Measurements from ENCODE around the gene OR10V1.
"Not testable (repeated sequence)": the region's sequence is repeated elsewhere in the genome, so short reads cannot be mapped to it uniquely, and the experiment has no call there.

The OR10V1 gene

DNA sequence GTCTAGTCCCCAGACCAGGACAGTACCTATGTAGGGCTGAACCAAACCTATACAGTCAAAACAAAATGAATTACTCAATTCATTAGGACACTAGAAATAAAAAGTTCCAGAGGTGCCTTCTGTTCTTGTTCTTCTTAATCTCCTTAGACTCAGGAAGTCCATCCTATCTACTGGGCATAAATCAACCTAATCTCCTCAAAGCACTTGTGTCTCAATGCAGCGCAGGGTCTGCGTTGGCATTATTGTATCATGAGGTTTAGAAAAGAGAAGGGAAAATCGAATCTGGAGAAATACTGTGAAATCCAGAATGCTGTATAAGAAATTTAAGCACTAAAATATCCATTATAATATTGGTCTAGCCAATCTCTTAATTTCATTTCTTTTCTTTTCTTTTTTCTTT lies 2.4 kb upstream of the OR10V1 start:
- FAIRE-seq: no peak
- no peak for DNase-seq (ENCODE audit: extremely low spot score, insufficient read length, low read depth)

GRCh38 chr11:59710136-59710847 lies 3.4 kb downstream of the OR10V1 start:
- FAIRE-seq (no peak), DNase-seq (ENCODE audit: extremely low spot score, insufficient read length, low read depth) (no peak)

DNA sequence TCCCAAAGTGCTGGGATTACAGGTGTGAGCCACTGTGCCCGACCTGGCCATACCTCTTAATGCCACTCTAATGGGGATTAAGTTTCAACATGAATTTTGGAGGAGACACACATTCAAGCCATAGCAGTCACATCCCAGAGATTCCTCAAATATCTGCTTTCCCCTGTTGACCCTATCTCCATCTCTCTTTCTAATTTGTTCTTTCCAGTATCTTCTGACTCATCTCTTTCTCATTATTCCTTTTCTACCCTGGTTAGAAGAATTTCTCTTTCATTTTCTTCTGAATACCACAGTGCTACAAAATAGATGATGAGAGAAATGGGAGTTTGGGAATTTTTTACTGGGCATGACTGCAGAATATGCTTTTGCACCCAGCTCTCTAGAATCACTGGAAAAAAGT lies 5.1 kb downstream of the OR10V1 start:
- no peak for DNase-seq (ENCODE audit: extremely low spot score, insufficient read length, low read depth)
- FAIRE-seq: no peak

GRCh38 chr11:59707371-59707770 lies 6.3 kb downstream of the OR10V1 start:
- FAIRE-seq (no peak), DNase-seq (ENCODE audit: extremely low spot score, insufficient read length, low read depth) (no peak)

- FAIRE-seq: no peak
- no peak for DNase-seq (ENCODE audit: extremely low spot score, insufficient read length, low read depth)
These were observed 6.9 kb downstream of the OR10V1 start for GRCh38 chr11:59706518-59707285.

DNA sequence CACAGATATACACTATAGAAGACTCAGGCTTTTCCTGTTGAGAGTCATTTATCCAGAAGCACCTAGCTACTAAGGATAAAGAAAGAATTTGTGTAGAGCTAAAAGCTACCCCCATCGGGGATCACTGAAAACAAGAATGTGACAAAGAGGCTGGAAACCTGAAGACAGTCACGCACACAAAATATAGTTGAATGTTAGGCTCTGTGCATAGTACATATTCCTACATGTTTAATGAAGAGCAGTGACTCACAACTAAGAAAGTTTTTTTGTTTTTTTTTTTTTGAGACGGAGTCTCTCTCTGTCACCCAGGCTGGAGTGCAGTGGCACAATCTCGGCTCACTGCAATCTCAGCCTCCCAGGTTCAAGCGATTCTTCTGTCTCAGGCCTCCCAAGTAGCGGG lies 8.4 kb downstream of the OR10V1 start:
- DNase-seq (ENCODE audit: extremely low spot score, insufficient read length, low read depth) (no peak), FAIRE-seq (no peak)

- not testable (repeated sequence) for DNase-seq (ENCODE audit: extremely low spot score, insufficient read length, low read depth); FAIRE-seq
These were observed 10.1 kb downstream of the OR10V1 start for GRCh38 chr11:59703515-59703914.

- FAIRE-seq; DNase-seq (ENCODE audit: extremely low spot score, insufficient read length, low read depth): not testable (repeated sequence)
These were observed 13.5 kb downstream of the OR10V1 start for GRCh38 chr11:59700157-59700556.

- DNase-seq (ENCODE audit: extremely low spot score, insufficient read length, low read depth) (no peak), FAIRE-seq (no peak)
These were observed 15.1 kb downstream of the OR10V1 start for GRCh38 chr11:59698506-59698905.

DNA sequence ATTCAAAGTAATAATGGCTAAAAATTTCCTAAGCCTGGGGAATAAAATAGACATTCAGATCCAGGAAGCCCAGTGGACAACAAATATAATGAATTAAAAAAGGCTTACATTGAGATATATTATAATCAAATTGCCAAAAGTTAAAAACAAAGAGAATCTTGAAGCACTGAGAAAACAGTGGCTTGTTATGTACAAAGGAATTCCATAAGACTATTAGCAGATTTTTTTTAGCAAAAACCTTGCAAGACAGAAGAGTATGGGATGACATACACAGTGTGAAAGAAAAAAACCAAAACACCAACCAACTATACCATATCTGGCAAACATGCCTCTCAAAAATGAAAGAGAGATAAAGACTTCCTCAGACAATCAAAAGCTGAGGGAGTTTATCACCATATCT lies 20.7 kb downstream of the OR10V1 start:
- FAIRE-seq (no peak), DNase-seq (ENCODE audit: extremely low spot score, insufficient read length, low read depth) (no peak)

DNA sequence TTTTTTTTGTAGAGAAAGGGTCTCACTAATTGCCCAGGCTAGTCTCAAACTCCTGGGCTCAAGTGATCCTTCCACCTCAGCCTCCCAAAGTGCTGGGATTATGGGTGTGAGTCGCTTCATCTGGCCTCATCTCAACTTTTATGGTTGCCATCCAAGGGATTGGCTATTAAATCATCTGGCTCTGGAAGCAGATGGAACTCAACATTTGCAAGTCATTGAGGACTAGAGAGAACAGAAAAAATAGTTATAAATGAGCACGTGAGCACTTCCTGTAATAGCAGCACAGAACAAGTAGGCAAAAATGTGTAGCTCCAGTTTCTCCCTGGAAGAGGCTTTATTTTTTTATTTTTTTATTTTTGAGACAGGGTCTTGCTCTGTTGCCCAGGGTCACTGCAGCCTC lies 22.5 kb downstream of the OR10V1 start:
- FAIRE-seq: no peak

GRCh38 chr11:59689015-59689414 lies 24.6 kb downstream of the OR10V1 start:
- no peak for FAIRE-seq
- no peak for DNase-seq (ENCODE audit: extremely low spot score, insufficient read length, low read depth)

More for the DNA sequence above, 22.5 kb downstream of the OR10V1 start:
- no peak for DNase-seq (ENCODE audit: extremely low spot score, insufficient read length, low read depth)

GRCh38 chr11:59681260-59681725 lies 32.4 kb downstream of the OR10V1 start:
- DNase-seq (ENCODE audit: extremely low spot score, insufficient read length, low read depth); FAIRE-seq: not testable (repeated sequence)

DNA sequence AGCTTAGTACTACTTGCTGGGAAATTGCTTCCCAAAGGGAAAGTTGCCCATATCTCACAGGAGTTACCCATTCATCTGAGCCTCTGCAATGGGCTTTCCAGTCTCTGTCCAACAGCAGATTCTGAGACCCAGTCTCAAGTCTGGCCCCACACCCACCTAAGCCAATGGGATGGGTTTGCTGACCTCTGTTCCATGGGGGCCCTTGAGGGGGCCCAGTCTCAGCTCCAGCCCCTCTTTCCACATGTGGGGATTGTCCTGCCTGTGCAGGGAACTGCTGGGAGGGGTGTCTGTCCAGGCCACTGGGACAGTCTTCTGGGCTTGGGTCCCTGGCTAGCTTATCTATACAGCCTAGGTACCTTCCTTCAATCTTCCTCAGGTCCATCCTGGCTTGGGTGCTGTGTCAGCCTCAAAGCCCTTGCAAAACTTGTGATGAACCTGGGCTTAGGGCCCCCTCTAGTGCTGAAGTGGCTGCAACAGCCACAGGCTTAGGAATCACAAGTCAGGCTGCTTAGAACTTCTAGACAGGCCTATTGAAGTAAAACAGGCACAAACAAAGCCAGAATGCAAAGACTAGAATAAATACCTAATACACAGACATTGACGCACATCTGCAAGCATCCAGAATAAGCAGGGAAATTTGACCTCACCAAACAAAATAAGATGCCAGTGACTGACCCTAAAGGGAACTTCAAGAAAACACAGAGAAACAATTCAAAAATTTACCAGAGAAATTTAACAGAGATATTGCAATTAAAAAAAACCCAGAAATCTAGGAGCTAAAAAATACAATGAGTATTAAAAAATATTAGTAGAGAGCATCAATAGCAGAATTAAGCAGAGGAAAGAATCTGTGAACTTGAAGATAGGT lies 33.1 kb downstream of the OR10V1 start:
- DNase-seq (ENCODE audit: extremely low spot score, insufficient read length, low read depth): peak; percentile 35
- peak; percentile 48 for FAIRE-seq

- no peak for FAIRE-seq
- DNase-seq (ENCODE audit: extremely low spot score, insufficient read length, low read depth): no peak
These were observed 34.3 kb downstream of the OR10V1 start for GRCh38 chr11:59679347-59679746.

DNA sequence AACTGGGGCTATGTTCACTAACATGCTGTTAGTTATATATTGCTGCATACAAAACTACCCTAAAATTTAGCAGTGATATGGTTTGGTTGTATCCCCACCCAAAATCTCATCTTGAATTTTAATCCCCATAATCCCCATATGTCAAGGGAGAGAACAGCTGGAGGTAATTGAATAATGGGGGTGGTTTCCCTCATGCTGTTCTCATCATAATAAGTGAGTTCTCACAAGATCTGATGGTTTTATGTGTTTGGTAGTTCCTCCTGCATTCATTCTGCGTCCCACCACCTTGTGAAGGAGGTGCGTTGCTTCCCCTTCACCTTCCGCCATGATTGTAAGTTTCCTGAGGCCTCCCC lies 34.9 kb downstream of the OR10V1 start:
- FAIRE-seq: no peak
- no peak for DNase-seq (ENCODE audit: extremely low spot score, insufficient read length, low read depth)

GRCh38 chr11:59678118-59678812 lies 35.4 kb downstream of the OR10V1 start:
- FAIRE-seq (no peak), DNase-seq (ENCODE audit: extremely low spot score, insufficient read length, low read depth) (no peak)

DNA sequence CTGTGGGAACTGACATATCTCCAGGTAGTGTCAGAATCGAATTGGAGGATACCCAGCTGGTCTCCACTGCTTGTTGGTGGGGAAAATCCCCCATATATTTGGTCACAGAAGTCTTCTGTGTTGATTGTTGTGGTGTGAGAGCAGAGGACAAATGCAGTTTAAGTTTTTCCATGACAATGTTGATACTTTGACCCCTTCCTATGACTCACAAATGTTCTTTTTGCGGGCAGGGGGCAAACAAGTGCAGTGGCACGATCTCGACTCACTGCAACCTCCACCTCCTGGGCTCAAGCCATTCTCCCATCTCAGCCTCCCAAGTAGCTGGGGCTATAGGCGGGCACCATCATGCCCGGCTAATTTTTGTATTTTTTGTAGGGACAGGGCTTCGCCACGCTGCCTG lies 37.4 kb downstream of the OR10V1 start:
- DNase-seq (ENCODE audit: extremely low spot score, insufficient read length, low read depth): no peak
- no peak for FAIRE-seq

DNA sequence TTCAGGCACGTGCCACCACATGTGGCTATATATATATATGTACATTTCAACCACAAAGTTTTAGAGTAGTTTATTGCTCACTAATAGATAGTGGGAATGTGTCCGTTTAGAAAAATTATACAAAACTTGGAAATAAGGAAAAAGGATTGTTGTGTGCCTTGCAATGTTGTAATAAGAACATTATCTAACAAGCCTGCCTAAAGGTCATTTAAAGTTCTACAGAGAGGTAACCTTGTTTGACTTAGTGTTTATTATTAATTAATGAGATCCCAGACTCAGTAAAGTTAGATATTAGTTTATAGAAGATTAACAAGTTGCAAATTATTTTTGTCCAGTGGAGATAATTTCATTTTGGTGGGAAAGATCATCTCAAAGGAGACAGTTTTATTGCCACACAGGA lies 39.4 kb downstream of the OR10V1 start:
- no peak for FAIRE-seq
- DNase-seq (ENCODE audit: extremely low spot score, insufficient read length, low read depth): no peak

DNA sequence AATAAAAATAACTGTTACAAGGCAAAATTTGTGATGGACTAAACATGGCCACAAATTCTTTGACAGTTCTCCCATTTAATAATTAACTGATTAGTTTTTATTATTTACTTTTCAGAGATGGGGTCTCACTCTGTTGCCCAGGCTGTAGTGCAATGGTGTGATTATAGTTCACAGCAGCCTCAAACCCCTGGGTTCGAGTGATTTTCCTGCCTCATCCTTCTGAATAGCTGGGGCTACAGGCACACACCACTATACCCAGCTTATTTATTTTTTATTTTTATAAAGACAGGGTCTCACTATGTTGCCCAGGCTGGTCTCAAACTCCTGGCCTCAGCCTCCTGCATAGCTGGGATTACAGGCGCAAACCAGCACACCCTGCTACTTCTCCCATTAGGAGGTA lies 40.4 kb downstream of the OR10V1 start:
- FAIRE-seq (no peak), DNase-seq (ENCODE audit: extremely low spot score, insufficient read length, low read depth) (no peak)

All from GM18507 (cell line).